ENCODE measurements around the gene GPX4. TPM values are rescaled to one million over a fixed set of nuclear protein-coding genes. Genes with fewer than 3 reads are reported as not detected.
A peak's percentile ranks its signal among the peaks of the same experiment; 100 is the strongest.

The GPX4 gene
- total and polyA plus RNA-seq, 2 of the 13 experiments (the other 11 are each of a cell fraction or from before 2014, with no cell fraction given) = 535 to 613 TPM

DNA sequence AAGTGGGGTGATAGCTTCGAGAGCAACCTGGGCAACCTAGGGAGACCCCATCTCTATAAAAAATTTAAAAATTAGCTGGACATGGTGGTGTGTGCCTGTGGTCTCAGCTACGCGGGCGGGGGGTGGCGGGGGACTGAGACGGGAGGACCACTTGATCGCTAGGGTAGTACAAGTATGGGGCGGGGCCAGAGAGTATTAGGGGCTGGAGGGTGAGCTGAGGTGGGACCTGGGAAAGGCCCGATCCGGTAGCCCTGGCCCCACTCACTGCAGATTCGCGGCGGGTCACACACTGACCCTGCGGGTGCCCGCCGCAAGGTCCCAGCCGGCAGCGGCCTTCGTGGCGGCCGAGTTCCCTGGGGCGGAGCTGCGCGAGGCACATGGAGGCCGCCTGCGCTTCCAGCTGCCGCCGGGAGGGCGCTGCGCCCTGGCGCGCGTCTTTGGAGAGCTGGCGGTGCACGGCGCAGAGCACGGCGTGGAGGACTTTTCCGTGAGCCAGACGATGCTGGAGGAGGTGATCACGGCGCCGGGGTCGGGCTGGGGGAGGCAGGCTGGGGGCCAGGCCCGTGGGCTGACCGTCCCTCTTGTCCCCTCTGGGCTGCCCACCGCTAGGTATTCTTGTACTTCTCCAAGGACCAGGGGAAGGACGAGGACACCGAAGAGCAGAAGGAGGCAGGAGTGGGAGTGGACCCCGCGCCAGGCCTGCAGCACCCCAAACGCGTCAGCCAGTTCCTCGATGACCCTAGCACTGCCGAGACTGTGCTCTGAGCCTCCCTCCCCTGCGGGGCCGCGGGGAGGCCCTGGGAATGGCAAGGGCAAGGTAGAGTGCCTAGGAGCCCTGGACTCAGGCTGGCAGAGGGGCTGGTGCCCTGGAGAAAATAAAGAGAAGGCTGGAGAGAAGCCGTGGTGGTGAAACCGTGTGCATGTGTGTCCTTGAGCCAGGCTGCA is 38.9 kb upstream of the GPX4 start (continued):
- TF ChIP-seq ZBTB3 (CRISPR knock-in tag; IDR thresholded peaks at IDR 0.05; ENCODE audit: borderline replicate concordance, low read depth) = no peak
- no peak for TF ChIP-seq NFIC (IDR thresholded peaks at IDR 0.05; ENCODE audit: low read length)
- no peak for TF ChIP-seq KLF15 (CRISPR knock-in tag; IDR thresholded peaks at IDR 0.05; ENCODE audit: borderline replicate concordance)
- no peak for TF ChIP-seq SKIL (CRISPR knock-in tag; IDR thresholded peaks at IDR 0.05; ENCODE audit: borderline replicate concordance)
- no peak for TF ChIP-seq ZKSCAN1 (IDR thresholded peaks at IDR 0.05; ENCODE audit: low read length)
- TF ChIP-seq CAMTA2 (CRISPR knock-in tag; IDR thresholded peaks at IDR 0.05; ENCODE audit: borderline replicate concordance) = no peak
- peak; percentile 89 for TF ChIP-seq ZNF263 (CRISPR knock-in tag; IDR thresholded peaks at IDR 0.05)
- peak; percentile 71; the same call in 1 of the 2 replicates for TF ChIP-seq ZBTB33 (CRISPR knock-in tag; IDR thresholded peaks at IDR 0.05)
- TF ChIP-seq NFE2L1 (CRISPR knock-in tag; IDR thresholded peaks at IDR 0.05; ENCODE audit: borderline replicate concordance) = no peak
- no peak for TF ChIP-seq ZFAT (CRISPR knock-in tag; conservative IDR thresholded peaks at IDR 0.05)
- TF ChIP-seq ZNF570 (CRISPR knock-in tag; IDR thresholded peaks at IDR 0.05; ENCODE audit: borderline replicate concordance) = no peak
- no peak for TF ChIP-seq RFXANK (CRISPR knock-in tag; IDR thresholded peaks at IDR 0.05)
- TF ChIP-seq, protein P1, sequence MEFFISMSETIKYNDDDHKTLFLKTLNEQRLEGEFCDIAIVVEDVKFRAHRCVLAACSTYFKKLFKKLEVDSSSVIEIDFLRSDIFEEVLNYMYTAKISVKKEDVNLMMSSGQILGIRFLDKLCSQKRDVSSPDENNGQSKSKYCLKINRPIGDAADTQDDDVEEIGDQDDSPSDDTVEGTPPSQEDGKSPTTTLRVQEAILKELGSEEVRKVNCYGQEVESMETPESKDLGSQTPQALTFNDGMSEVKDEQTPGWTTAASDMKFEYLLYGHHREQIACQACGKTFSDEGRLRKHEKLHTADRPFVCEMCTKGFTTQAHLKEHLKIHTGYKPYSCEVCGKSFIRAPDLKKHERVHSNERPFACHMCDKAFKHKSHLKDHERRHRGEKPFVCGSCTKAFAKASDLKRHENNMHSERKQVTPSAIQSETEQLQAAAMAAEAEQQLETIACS (CRISPR knock-in tag; IDR thresholded peaks at IDR 0.05) = no peak
- no peak for TF ChIP-seq ZNF460 (CRISPR knock-in tag; IDR thresholded peaks at IDR 0.05; ENCODE audit: borderline replicate concordance)
- TF ChIP-seq, protein P2, sequence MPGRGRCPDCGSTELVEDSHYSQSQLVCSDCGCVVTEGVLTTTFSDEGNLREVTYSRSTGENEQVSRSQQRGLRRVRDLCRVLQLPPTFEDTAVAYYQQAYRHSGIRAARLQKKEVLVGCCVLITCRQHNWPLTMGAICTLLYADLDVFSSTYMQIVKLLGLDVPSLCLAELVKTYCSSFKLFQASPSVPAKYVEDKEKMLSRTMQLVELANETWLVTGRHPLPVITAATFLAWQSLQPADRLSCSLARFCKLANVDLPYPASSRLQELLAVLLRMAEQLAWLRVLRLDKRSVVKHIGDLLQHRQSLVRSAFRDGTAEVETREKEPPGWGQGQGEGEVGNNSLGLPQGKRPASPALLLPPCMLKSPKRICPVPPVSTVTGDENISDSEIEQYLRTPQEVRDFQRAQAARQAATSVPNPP (CRISPR knock-in tag; IDR thresholded peaks at IDR 0.05) = no peak
- TF ChIP-seq, protein P3, sequence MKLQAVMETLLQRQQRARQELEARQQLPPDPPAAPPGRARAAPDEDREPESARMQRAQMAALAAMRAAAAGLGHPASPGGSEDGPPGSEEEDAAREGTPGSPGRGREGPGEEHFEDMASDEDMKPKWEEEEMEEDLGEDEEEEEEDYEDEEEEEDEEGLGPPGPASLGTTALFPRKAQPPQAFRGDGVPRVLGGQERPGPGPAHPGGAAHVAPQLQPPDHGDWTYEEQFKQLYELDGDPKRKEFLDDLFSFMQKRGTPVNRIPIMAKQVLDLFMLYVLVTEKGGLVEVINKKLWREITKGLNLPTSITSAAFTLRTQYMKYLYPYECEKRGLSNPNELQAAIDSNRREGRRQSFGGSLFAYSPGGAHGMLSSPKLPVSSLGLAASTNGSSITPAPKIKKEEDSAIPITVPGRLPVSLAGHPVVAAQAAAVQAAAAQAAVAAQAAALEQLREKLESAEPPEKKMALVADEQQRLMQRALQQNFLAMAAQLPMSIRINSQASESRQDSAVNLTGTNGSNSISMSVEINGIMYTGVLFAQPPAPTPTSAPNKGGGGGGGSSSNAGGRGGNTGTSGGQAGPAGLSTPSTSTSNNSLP (IDR thresholded peaks at IDR 0.05; ENCODE audit: low read depth, low read length) = no peak
- no peak for TF ChIP-seq SMC3 (IDR thresholded peaks at IDR 0.05; ENCODE audit: low read length)
- TF ChIP-seq MZF1 (CRISPR knock-in tag; IDR thresholded peaks at IDR 0.05; ENCODE audit: borderline replicate concordance) = no peak
- TF ChIP-seq ZNF772 (CRISPR knock-in tag; IDR thresholded peaks at IDR 0.05) = peak; percentile 38; the same call in 1 of the 2 replicates
